ENCODE measurements around the gene TENM4. TPM values are rescaled to one million over a fixed set of nuclear protein-coding genes. Genes with fewer than 3 reads are reported as not detected.

The TENM4 gene
- total and polyA plus RNA-seq, 10 of the 15 experiments (the other 5 are each of a cell fraction or from before 2014, with no cell fraction given) = 0.03 to 0.12 (median 0.06) TPM; not detected in 7

- no peak overlapping the region for H3K9ac ChIP-seq (ENCODE audit: control insufficient read depth, insufficient read depth, low read length)
- FAIRE-seq (no peak), DNase-seq (ENCODE audit: low read depth, low spot score) (no peak), ATAC-seq (no peak)
- H3K9me3 ChIP-seq (replicated peaks; ENCODE audit: control insufficient read depth, insufficient read depth, low read length) = no peaks in the 10 kb centered on the region
- WGBS (ENCODE audit: insufficient coverage, insufficient replicate concordance, low lambda C conversion rate, missing lambda C conversion rate) = 25% methylated on average over 1 of the region's 1 CpG
- no peak overlapping the region for H3K4me3 ChIP-seq
- no peaks in the 10 kb centered on the region for H3K36me3 ChIP-seq (ENCODE audit: control insufficient read depth in 2 of 2, insufficient read depth in 2 of 2, low read length in 1 of 2)
- ChIA-PET POLR2A (no interaction called here), RAD21 (ENCODE audit: unreplicated experiment) (no interaction called here), SMC1A (ENCODE audit: uncharacterized antibody, unreplicated experiment) (no interaction called here), CTCF (no interaction called here)
- no peak overlapping the region for H2AFZ ChIP-seq (ENCODE audit: control insufficient read depth, low read depth, low read length)
- in situ Hi-C loops (cut with MboI) (no loop called here), intact Hi-C loops (cut with micrococcal nuclease; ENCODE audit: unreplicated experiment) (no loop called here)
- H3K4me1 ChIP-seq (ENCODE audit: control insufficient read depth, insufficient read depth, low read length) = no peaks in the 10 kb centered on the region
- no peaks in the 10 kb centered on the region for H3K27me3 ChIP-seq (replicated peaks in 1 of 2; ENCODE audit: control insufficient read depth in 2 of 2, insufficient read depth in 2 of 2, low read length in 1 of 2)
- no peaks in the 10 kb centered on the region for H4K20me1 ChIP-seq (ENCODE audit: control insufficient read depth, insufficient read depth)
- BruUV-seq (replicated peaks) = no TSS peak
- H3K79me2 ChIP-seq (ENCODE audit: control insufficient read depth, insufficient read depth, low read length) = no peaks in the 10 kb centered on the region
- no peak overlapping the region for H3K4me2 ChIP-seq (ENCODE audit: control insufficient read depth, insufficient read depth)
- no peak overlapping the region for H3K27ac ChIP-seq (ENCODE audit: control insufficient read depth, insufficient read depth)
- TF ChIP-seq, protein P1, sequence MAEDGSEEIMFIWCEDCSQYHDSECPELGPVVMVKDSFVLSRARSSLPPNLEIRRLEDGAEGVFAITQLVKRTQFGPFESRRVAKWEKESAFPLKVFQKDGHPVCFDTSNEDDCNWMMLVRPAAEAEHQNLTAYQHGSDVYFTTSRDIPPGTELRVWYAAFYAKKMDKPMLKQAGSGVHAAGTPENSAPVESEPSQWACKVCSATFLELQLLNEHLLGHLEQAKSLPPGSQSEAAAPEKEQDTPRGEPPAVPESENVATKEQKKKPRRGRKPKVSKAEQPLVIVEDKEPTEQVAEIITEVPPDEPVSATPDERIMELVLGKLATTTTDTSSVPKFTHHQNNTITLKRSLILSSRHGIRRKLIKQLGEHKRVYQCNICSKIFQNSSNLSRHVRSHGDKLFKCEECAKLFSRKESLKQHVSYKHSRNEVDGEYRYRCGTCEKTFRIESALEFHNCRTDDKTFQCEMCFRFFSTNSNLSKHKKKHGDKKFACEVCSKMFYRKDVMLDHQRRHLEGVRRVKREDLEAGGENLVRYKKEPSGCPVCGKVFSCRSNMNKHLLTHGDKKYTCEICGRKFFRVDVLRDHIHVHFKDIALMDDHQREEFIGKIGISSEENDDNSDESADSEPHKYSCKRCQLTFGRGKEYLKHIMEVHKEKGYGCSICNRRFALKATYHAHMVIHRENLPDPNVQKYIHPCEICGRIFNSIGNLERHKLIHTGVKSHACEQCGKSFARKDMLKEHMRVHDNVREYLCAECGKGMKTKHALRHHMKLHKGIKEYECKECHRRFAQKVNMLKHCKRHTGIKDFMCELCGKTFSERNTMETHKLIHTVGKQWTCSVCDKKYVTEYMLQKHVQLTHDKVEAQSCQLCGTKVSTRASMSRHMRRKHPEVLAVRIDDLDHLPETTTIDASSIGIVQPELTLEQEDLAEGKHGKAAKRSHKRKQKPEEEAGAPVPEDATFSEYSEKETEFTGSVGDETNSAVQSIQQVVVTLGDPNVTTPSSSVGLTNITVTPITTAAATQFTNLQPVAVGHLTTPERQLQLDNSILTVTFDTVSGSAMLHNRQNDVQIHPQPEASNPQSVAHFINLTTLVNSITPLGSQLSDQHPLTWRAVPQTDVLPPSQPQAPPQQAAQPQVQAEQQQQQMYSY (CRISPR knock-in tag; IDR thresholded peaks at IDR 0.05) = no peak
- no peak for TF ChIP-seq KAT2A (conservative IDR thresholded peaks at IDR 0.05; ENCODE audit: control insufficient read depth, low read depth, low read length)
- no peak for TF ChIP-seq ZSCAN29 (IDR thresholded peaks at IDR 0.05)
- TF ChIP-seq IKZF1 (conservative IDR thresholded peaks at IDR 0.05) = no peak
- TF ChIP-seq PAX8 (IDR thresholded peaks at IDR 0.05) = no peak
- TF ChIP-seq WRNIP1 (IDR thresholded peaks at IDR 0.05; ENCODE audit: borderline replicate concordance, low read depth, low read length) = no peak
- no peak for TF ChIP-seq RCOR1 (conservative IDR thresholded peaks at IDR 0.05; ENCODE audit: low read depth, low read length)
- no peak for TF ChIP-seq CBFB (IDR thresholded peaks at IDR 0.05; ENCODE audit: low read depth)
- TF ChIP-seq ASH2L (IDR thresholded peaks at IDR 0.05; ENCODE audit: borderline replicate concordance, low read depth) = no peak
- TF ChIP-seq SMC3 (IDR thresholded peaks at IDR 0.05; ENCODE audit: borderline replicate concordance, low read length) = no peak
- TF ChIP-seq NFIC (IDR thresholded peaks at IDR 0.05; ENCODE audit: low read depth, low read length) = no peak
- no peak for TF ChIP-seq RELA (IDR thresholded peaks at IDR 0.05; ENCODE audit: borderline replicate concordance, partially characterized antibody)
- TF ChIP-seq, protein P2, sequence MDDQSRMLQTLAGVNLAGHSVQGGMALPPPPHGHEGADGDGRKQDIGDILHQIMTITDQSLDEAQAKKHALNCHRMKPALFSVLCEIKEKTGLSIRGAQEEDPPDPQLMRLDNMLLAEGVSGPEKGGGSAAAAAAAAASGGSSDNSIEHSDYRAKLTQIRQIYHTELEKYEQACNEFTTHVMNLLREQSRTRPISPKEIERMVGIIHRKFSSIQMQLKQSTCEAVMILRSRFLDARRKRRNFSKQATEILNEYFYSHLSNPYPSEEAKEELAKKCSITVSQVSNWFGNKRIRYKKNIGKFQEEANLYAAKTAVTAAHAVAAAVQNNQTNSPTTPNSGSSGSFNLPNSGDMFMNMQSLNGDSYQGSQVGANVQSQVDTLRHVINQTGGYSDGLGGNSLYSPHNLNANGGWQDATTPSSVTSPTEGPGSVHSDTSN (IDR thresholded peaks at IDR 0.05; ENCODE audit: insufficient replicate concordance, low read depth, low read length) = no peak
- no peak for TF ChIP-seq POU2F2 (IDR thresholded peaks at IDR 0.05; ENCODE audit: borderline replicate concordance, low read depth, low read length)
- TF ChIP-seq, protein P3, sequence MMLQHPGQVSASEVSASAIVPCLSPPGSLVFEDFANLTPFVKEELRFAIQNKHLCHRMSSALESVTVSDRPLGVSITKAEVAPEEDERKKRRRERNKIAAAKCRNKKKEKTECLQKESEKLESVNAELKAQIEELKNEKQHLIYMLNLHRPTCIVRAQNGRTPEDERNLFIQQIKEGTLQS (IDR thresholded peaks at IDR 0.05; ENCODE audit: borderline replicate concordance, extremely low read depth, low read depth, low read length) = no peak
- TF ChIP-seq, protein P4, sequence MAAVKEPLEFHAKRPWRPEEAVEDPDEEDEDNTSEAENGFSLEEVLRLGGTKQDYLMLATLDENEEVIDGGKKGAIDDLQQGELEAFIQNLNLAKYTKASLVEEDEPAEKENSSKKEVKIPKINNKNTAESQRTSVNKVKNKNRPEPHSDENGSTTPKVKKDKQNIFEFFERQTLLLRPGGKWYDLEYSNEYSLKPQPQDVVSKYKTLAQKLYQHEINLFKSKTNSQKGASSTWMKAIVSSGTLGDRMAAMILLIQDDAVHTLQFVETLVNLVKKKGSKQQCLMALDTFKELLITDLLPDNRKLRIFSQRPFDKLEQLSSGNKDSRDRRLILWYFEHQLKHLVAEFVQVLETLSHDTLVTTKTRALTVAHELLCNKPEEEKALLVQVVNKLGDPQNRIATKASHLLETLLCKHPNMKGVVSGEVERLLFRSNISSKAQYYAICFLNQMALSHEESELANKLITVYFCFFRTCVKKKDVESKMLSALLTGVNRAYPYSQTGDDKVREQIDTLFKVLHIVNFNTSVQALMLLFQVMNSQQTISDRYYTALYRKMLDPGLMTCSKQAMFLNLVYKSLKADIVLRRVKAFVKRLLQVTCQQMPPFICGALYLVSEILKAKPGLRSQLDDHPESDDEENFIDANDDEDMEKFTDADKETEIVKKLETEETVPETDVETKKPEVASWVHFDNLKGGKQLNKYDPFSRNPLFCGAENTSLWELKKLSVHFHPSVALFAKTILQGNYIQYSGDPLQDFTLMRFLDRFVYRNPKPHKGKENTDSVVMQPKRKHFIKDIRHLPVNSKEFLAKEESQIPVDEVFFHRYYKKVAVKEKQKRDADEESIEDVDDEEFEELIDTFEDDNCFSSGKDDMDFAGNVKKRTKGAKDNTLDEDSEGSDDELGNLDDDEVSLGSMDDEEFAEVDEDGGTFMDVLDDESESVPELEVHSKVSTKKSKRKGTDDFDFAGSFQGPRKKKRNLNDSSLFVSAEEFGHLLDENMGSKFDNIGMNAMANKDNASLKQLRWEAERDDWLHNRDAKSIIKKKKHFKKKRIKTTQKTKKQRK (IDR thresholded peaks at IDR 0.05; ENCODE audit: low read depth, low read length) = no peak
- TF ChIP-seq ZNF207 (IDR thresholded peaks at IDR 0.05; ENCODE audit: borderline replicate concordance) = no peak
- no peak for TF ChIP-seq MYB (IDR thresholded peaks at IDR 0.05; ENCODE audit: borderline replicate concordance, low read depth, low read length)
These were observed 258.0 kb downstream of the TENM4 start for GRCh38 chr11:79182794-79183193.
